Skeletal muscle satellite cell (primary cell): Measurements from ENCODE around the gene MSH3.
"Not testable (repeated sequence)": the region's sequence is repeated elsewhere in the genome, so short reads cannot be mapped to it uniquely, and the experiment has no call there.

Experiments used
- H3K27me3 ChIP-seq: 2 replicates; pipeline ENCODE4 v1.7.0; 2013; ENCODE audit warnings: low read length; ENCODE audit not compliant: control insufficient read depth, insufficient read depth
- H3K36me3 ChIP-seq: 2 replicates; pipeline ENCODE4 v1.7.0; 2013; ENCODE audit warnings: mild to moderate bottlenecking, control low read depth, low read length; ENCODE audit not compliant: insufficient read depth
- H3K4me1 ChIP-seq: 2 replicates; pipeline ENCODE4 v1.7.0; 2013; ENCODE audit warnings: low read length; ENCODE audit not compliant: control insufficient read depth, insufficient read depth
- H3K4me2 ChIP-seq: 2 replicates; pipeline ENCODE4 v1.7.0; 2013; ENCODE audit warnings: mild to moderate bottlenecking, low read length
- H3K4me3 ChIP-seq: 2 replicates; pipeline ENCODE4 v1.7.0; 2013; ENCODE audit warnings: low read length
- H3K9ac ChIP-seq: 2 replicates; pipeline ENCODE4 v1.7.0; 2013; ENCODE audit warnings: mild to moderate bottlenecking, low read depth, low read length, moderate library complexity
- H3K9me3 ChIP-seq: replicated peaks from 2 replicates; pipeline ENCODE4 v1.7.0; 2013; ENCODE audit warnings: mild to moderate bottlenecking, control low read depth, low read length

The MSH3 gene

DNA sequence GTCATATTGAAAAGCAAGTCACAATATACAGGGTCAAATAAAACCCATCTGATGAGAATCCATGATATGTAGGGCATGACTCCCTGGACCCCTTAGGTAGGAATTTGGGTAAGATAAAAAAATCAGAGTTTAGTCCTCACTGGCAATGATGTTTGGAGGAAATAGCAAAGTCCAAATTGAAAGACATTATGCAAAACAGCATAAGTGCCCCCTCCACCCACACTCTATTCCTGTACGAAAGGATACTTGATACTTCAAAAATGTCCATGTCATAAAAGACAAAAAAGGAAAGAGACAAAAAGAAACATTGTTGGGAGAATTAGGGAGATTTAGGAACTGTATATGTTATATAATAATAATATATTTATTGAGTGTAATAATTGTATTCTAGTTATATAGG is 209.7 kb downstream of the MSH3 start:
- Histone ChIP-seq H3K9me3 (no peaks in the 10 kb centered on the region), H3K4me3 (no peak overlapping the region), H3K4me2 (no peak overlapping the region), H3K27me3 (no peaks in the 10 kb centered on the region), H3K36me3 (no peaks in the 10 kb centered on the region), H3K9ac (no peak overlapping the region), H3K4me1 (no peaks in the 10 kb centered on the region)

DNA sequence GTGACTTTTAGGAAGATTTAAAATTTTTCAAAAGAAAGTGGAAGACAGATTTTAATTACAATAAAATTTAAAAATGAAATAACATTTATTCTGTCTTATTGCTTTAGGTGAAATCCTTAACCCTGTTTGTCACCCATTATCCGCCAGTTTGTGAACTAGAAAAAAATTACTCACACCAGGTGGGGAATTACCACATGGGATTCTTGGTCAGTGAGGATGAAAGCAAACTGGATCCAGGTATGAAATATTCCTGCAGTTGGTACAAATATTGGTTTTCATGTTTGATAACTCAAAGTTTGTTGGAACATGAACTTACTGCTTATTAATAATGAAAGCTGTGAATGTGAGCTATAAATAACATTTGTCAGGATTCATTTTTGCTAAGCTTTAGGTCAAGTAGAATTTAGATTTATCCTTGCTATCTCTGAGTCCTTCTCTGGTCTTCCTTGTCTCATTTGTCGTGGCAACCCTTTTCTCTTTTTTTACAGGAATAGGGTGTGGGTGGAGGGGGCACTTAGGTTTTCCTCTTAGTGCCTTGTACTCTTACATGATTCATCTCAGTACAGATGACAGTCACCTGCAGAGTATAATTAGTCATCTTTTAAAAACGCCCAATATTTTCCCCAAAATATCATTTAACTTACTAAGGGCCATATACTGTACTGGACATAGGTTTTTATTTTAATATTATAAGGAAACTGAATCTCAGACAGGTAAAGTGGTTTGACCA is 210.4 kb downstream of the MSH3 start:
- no peak overlapping the region for H3K4me3 ChIP-seq
- no peak overlapping the region for H3K9ac ChIP-seq
- no peaks in the 10 kb centered on the region for H3K27me3 ChIP-seq
- H3K9me3 ChIP-seq: no peaks in the 10 kb centered on the region
- H3K36me3 ChIP-seq: no peaks in the 10 kb centered on the region
- no peaks in the 10 kb centered on the region for H3K4me1 ChIP-seq
- H3K4me2 ChIP-seq: no peak overlapping the region

DNA sequence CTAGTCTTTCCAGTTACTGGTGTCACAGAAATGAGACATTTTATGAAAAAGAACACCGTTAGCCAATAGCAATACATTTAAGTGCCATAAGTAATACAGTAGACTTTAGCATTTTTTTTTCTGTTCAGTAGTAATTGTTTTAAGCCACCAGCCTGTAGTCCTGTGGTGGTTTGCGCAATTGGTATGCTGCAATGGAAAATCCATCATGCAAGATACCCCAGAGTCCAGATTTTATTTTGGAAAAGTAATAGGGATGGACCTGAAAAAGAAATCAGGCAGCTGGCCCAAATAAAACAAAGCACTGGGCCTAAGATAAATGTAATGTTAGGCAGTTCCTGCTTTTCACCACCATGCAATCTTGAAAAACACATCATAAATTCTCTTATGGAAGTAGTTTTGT is 211.1 kb downstream of the MSH3 start:
- Histone ChIP-seq H3K4me1 (no peaks in the 10 kb centered on the region), H3K4me2 (no peak overlapping the region), H3K9ac (no peak overlapping the region), H3K27me3 (no peaks in the 10 kb centered on the region), H3K4me3 (no peak overlapping the region), H3K36me3 (no peaks in the 10 kb centered on the region), H3K9me3 (no peaks in the 10 kb centered on the region)

DNA sequence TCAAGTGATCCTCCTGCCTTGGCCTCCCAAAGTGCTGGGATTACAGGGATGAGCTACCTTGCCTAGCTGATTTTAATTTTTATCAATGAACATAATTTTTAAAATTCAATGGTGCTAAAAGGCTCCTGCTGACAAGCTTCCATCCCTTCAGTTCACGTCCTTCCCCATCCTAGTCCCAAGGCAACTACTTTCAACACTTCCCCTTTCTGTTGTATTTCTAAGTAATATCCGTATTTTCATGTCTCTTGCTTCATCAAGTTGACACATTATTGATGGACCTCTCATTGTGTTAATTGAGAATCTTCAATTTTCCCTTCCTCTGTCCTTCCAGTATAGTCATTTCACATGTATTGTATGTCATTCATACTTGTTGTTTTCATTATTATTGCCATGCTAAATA is 211.9 kb downstream of the MSH3 start:
- no peaks in the 10 kb centered on the region for H3K9me3 ChIP-seq
- H3K4me1 ChIP-seq: peaks cover 1% of the 10 kb centered on the region

DNA sequence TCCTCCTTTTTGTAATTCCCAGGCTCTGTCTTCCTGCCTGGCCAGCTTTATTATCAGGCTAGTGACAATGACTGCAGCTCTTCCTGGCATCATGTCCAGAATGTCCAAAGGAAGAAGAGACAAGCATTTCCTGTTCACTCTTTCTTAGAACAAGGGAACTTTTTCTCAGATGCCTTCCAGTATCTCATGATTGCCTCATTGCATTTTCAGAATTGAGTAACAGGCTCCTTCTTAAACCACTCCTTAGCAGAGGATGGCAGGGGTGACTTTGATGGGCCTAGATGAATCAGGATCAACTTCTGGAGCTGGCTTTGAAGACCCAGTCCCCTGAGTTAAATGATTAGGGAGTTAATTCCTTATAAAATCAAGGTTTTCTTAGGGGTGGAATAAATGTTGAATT is 212.8 kb downstream of the MSH3 start:
- H3K4me3 ChIP-seq: no peak overlapping the region
- no peaks in the 10 kb centered on the region for H3K36me3 ChIP-seq
- H3K27me3 ChIP-seq: no peaks in the 10 kb centered on the region
- H3K4me1 ChIP-seq: peaks cover 7% of the 10 kb centered on the region
- no peak overlapping the region for H3K4me2 ChIP-seq
- H3K9ac ChIP-seq: no peak overlapping the region
- no peaks in the 10 kb centered on the region for H3K9me3 ChIP-seq

More for the DNA sequence above, 211.9 kb downstream of the MSH3 start:
- no peak overlapping the region for H3K4me2 ChIP-seq
- H3K9ac ChIP-seq: no peak overlapping the region
- H3K27me3 ChIP-seq: no peaks in the 10 kb centered on the region
- no peak overlapping the region for H3K4me3 ChIP-seq
- no peaks in the 10 kb centered on the region for H3K36me3 ChIP-seq

DNA sequence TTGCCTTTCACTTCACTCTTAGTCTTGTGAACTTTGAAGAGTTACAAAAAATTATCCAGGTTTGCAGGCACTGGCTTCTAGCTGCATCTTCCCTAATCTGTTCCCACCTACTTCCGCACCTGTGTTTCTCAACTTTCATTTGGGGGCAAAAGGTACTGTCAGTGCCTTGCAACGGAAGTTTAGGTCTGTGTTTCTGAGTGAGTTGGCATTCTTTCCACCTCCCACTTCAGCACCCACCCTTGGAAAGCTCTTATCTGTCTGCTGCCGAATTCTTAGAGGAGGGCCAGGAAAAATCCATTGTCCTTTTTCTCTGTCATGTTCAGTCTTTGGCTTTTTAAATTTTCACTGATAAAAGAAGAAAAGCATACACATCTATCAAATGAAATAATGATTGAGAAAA is 216.0 kb downstream of the MSH3 start:
- Histone ChIP-seq H3K4me3 (no peak overlapping the region), H3K4me1 (peaks cover 7% of the 10 kb centered on the region), H3K36me3 (peaks cover 10% of the 10 kb centered on the region), H3K27me3 (no peaks in the 10 kb centered on the region), H3K9ac (no peak overlapping the region), H3K4me2 (no peak overlapping the region), H3K9me3 (no peaks in the 10 kb centered on the region)

DNA sequence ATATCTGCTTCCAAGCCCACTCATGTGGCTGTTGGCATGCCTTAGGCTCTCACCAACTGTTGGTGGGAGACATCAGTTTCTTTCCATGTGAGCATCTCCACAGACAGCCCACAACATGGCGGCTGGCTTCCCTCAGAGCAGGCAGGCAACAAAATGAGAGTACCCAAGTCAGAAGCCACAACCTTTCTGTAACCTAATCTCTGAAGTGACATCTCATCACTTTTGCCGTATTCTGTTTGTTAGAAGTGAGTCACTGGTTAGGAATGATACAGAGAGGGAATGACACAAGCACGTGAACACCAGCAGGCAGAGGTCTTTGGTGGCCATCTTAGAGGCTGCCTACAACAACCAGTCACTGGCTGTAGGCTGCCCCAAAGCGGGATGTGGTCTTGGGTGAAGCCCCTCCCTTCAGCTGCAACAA is 217.1 kb downstream of the MSH3 start:
- Histone ChIP-seq H3K4me3 (no peak overlapping the region), H3K36me3 (peaks cover 10% of the 10 kb centered on the region), H3K9me3 (no peaks in the 10 kb centered on the region), H3K4me1 (peaks cover 7% of the 10 kb centered on the region), H3K27me3 (no peaks in the 10 kb centered on the region), H3K4me2 (no peak overlapping the region), H3K9ac (no peak overlapping the region)

DNA sequence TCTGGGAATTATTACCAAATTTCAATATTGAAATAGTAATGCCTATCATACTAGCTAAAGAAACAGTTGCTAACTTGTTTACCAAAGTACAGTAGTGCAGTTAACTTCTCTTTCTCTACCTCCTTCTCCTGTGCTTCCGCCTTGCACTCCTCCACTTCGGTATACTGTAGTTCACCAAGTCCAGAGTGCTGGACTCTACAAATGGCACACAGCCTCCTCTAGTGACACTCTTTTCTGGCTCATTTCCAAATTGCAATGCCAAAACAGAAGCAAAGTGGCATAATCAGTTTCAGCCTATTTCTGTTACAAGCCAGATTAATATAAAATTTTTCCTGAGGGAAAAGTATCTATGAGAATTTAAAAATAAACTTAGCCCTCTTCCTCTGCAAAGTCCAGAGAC is 219.7 kb downstream of the MSH3 start:
- Histone ChIP-seq H3K9ac (no peak overlapping the region), H3K9me3 (no peaks in the 10 kb centered on the region), H3K4me1 (peaks cover 7% of the 10 kb centered on the region), H3K4me3 (no peak overlapping the region), H3K27me3 (no peaks in the 10 kb centered on the region), H3K4me2 (no peak overlapping the region), H3K36me3 (peaks cover 10% of the 10 kb centered on the region)

DNA sequence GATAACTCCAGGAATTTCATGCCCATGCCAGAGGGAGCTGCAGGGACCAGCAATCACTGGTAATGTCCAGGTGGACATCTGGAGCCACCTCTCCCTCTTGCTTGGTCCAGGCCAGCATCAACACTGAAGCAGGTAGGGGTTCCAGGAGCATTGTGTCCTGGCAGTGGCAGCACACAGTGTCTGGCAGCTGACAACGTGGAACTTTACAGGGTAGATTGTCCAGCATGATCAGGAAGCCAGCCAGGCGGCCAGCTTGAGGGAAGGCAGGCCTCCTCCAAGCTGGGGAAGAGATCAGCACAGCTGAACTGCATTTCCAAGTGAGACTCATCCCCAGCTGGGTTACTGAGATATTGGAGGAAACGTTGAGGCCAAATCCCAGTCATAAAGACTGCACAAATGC is 223.1 kb downstream of the MSH3 start:
- Histone ChIP-seq H3K36me3 (peaks cover 10% of the 10 kb centered on the region), H3K4me2 (no peak overlapping the region), H3K27me3 (no peaks in the 10 kb centered on the region), H3K4me1 (no peaks in the 10 kb centered on the region), H3K9ac (no peak overlapping the region), H3K9me3 (no peaks in the 10 kb centered on the region), H3K4me3 (no peak overlapping the region)

DNA sequence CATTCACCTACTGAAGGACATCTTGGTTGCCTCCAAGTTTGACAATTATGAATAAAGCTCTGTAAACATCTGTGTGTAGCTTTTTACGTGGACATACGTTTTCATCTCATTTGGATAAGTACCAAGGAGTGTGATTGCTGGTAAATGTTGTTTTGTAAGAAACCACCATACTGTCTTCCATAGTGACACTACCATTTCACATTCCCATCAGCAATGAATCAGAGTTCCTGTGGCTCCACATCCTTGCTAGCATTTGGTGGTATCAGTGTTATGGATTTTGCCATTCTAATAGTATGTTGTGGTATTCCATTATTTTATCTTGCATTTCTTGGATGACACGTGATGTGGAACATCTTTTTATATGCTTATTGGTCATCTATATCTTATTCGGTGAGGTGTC is 227.3 kb downstream of the MSH3 start:
- Histone ChIP-seq H3K9ac (no peak overlapping the region), H3K27me3 (no peaks in the 10 kb centered on the region), H3K4me3 (no peak overlapping the region), H3K4me2 (no peak overlapping the region), H3K36me3 (no peaks in the 10 kb centered on the region), H3K4me1 (no peaks in the 10 kb centered on the region), H3K9me3 (no peaks in the 10 kb centered on the region)

DNA sequence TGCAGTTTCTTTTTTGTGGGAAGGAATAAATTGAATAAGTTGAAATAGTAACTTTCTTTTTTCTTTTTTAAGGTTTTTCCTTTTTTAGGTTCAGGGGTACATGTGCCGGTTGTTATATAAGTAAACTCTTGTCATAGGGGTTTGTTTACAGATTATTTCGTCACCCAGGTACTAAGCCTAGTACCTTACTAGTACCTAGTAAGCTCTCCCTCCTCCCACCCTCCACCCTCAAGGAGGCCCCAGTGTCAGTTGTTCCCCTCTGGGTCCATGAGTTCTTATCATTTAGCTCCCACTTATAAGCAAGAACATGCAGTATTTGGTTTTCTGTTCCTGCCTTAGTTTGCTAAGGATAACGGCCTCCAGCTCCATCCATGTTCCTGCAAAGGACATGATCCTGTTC is 228.9 kb downstream of the MSH3 start:
- H3K9me3 ChIP-seq, H3K9ac ChIP-seq, H3K27me3 ChIP-seq, H3K4me3 ChIP-seq, H3K36me3 ChIP-seq, H3K4me2 ChIP-seq, H3K4me1 ChIP-seq: not testable (repeated sequence)

DNA sequence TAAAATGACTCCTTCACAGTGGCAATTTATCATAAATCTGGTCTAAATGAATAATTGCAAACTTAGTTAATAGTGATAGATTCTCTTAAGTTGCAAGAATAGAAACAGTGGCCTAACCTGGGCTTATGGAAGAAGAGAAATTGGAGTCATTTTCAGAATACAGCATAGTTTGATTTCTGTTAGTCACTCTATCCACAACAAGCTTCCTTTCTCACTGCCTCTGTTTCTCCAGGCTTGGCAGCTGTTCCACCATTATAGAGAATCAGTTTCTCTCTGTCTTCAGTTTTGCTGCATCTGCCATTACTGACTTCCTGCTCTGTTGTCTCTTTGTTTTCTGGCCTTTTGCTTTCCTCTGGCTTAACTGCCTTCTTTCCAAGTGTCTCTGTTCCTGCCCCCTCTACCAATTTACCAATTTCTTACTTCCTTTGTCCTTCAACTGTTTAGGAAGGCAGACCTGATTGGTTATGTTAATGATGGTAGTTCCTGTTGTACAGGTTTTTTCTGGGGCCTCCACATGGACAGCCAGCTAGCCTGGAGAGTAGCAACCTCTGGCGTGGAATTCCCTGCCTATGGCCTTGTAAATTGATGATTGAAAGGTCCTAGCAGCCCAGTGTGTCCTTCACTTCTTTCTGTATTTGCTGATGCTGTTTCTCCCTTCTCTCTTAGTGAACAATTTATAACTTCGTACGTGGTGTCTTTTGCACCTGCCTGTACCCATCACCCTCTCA is 229.8 kb downstream of the MSH3 start:
- no peaks in the 10 kb centered on the region for H3K27me3 ChIP-seq
- no peak overlapping the region for H3K9ac ChIP-seq
- H3K4me3 ChIP-seq: no peak overlapping the region
- H3K4me2 ChIP-seq: no peak overlapping the region
- H3K36me3 ChIP-seq: no peaks in the 10 kb centered on the region
- H3K4me1 ChIP-seq: no peaks in the 10 kb centered on the region
- no peaks in the 10 kb centered on the region for H3K9me3 ChIP-seq
